Thyroid gland (tissue), 4 donors: ENCODE measurements around the gene POLR2C.

Experiments
- POLR2A ChIP-seq, 2 donors: fragments of 450-650 bp; IDR thresholded peaks; one replicate each; pipeline ENCODE4 v1.6.1; 2017; ENCODE audit warnings: antibody characterized with exemption in 2 of 2, mild to moderate bottlenecking in 2 of 2, moderate library complexity in 1 of 2
- TF ChIP-seq, protein P1 (sequence below), 6 experiments: fragments of 200-600 bp in 3 of 6; fragments of 450-650 bp in 3 of 6; sonication (generic) in 3 of 6; IDR thresholded peaks; one replicate each; pipeline ENCODE4 v1.5.1; 2016 to 2019; ENCODE audit warnings: antibody characterized with exemption in 6 of 6, mild to moderate bottlenecking in 2 of 6, inconsistent platforms in 1 of 6, moderate library complexity in 1 of 6

DNA sequence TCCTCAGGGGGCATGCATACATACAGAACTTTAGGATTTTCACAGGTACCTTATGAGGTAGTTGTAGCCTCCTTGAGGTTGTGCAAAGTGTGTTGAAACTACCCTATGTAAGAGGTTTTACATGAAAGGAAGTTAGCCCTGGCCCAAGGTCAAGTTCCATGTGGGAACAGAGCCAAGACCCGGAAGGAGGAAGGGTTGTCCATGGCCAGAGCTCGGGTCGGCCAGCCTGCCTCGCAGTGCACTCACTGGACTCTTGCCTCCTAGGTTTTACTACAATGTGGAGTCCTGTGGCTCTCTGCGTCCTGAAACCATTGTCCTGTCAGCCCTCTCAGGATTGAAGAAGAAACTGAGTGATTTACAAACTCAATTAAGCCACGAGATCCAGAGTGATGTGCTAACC lies 8.2 kb downstream of the POLR2C start:
- no peak for TF ChIP-seq POLR2A (IDR thresholded peaks at IDR 0.05)
- TF ChIP-seq, protein P1, sequence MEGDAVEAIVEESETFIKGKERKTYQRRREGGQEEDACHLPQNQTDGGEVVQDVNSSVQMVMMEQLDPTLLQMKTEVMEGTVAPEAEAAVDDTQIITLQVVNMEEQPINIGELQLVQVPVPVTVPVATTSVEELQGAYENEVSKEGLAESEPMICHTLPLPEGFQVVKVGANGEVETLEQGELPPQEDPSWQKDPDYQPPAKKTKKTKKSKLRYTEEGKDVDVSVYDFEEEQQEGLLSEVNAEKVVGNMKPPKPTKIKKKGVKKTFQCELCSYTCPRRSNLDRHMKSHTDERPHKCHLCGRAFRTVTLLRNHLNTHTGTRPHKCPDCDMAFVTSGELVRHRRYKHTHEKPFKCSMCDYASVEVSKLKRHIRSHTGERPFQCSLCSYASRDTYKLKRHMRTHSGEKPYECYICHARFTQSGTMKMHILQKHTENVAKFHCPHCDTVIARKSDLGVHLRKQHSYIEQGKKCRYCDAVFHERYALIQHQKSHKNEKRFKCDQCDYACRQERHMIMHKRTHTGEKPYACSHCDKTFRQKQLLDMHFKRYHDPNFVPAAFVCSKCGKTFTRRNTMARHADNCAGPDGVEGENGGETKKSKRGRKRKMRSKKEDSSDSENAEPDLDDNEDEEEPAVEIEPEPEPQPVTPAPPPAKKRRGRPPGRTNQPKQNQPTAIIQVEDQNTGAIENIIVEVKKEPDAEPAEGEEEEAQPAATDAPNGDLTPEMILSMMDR (IDR thresholded peaks at IDR 0.05), result no peak
